ENCODE results near the gene CHST11. TPM values are rescaled to one million over a fixed set of nuclear protein-coding genes. Genes with fewer than 3 reads are reported as not detected.

CHST11 gene
- polyA plus RNA-seq, 1 donor (not counting 4 experiments of a cell fraction or from before 2014, with no cell fraction given) = 11.9 TPM

GRCh38 chr12:104486363-104486750 lies 29.6 kb downstream of the CHST11 start:
- Histone ChIP-seq H2AFZ (ENCODE audit: control insufficient read depth, low read length) (no peak overlapping the region), H3K9me3 (ENCODE audit: control insufficient read depth, low read depth, low read length) (no peaks in the 10 kb centered on the region), H3K4me2 (ENCODE audit: control insufficient read depth, extremely low read depth, insufficient read depth, low read depth, low read length) (no peak overlapping the region), H3K9me1 (ENCODE audit: control insufficient read depth, extremely low read depth, insufficient read depth, low read length) (peaks cover 4% of the 10 kb centered on the region), H3K27ac (ENCODE audit: control insufficient read depth, insufficient read depth, low read length) (no peak overlapping the region), H3K79me2 (ENCODE audit: control insufficient read depth, insufficient read depth, low read length) (peaks cover 42% of the 10 kb centered on the region), H3K27me3 (ENCODE audit: control insufficient read depth, extremely low read depth, insufficient read depth, low read length) (no peaks in the 10 kb centered on the region), H3K9ac (ENCODE audit: control insufficient read depth, extremely low read depth, insufficient read depth, low read length) (no peak overlapping the region), H4K20me1 (ENCODE audit: control insufficient read depth, extremely low read depth, insufficient read depth, low read length) (peaks cover 2% of the 10 kb centered on the region), H3K4me3 (ENCODE audit: control insufficient read depth in 2 of 3, extremely low read depth in 1 of 3, insufficient read depth in 2 of 3, low read depth in 1 of 3, low read length in 3 of 3) (no peak overlapping the region), H3K36me3 (ENCODE audit: control insufficient read depth in 2 of 2, extremely low read depth in 1 of 2, insufficient read depth in 2 of 2, low read length in 2 of 2) (peaks cover 2 to 7% of the 10 kb centered on the region in 2 experiments), H3K4me1 (ENCODE audit: control insufficient read depth, extremely low read depth, insufficient read depth, low read length) (no peaks in the 10 kb centered on the region)
- DNase-seq (ENCODE audit: low read depth, low spot score) (no peak), FAIRE-seq (no peak)
- dilution Hi-C loops (cut with MboI; ENCODE audit: extremely low pct_ligation_motif_present, low sequenced_read_pairs) = no loop called here
- TF ChIP-seq EZH2 (IDR thresholded peaks at IDR 0.05; ENCODE audit: low read length) (no peak), CTCF (optimal IDR thresholded peaks at IDR 0.05 in 1 of 3, IDR thresholded peaks at IDR 0.05 in 1 of 3, conservative IDR thresholded peaks at IDR 0.05 in 1 of 3; ENCODE audit: extremely low read depth in 1 of 3, insufficient read depth in 2 of 3, low read length in 3 of 3) (no peak)

GRCh38 chr12:104486943-104487819 lies 30.4 kb downstream of the CHST11 start:
- Histone ChIP-seq H3K4me1 (ENCODE audit: control insufficient read depth, extremely low read depth, insufficient read depth, low read length) (no peaks in the 10 kb centered on the region), H4K20me1 (ENCODE audit: control insufficient read depth, extremely low read depth, insufficient read depth, low read length) (peaks cover 2% of the 10 kb centered on the region), H3K4me3 (ENCODE audit: control insufficient read depth in 2 of 3, extremely low read depth in 1 of 3, insufficient read depth in 2 of 3, low read depth in 1 of 3, low read length in 3 of 3) (no peak overlapping the region), H3K9me1 (ENCODE audit: control insufficient read depth, extremely low read depth, insufficient read depth, low read length) (peaks cover 4% of the 10 kb centered on the region), H3K9ac (ENCODE audit: control insufficient read depth, extremely low read depth, insufficient read depth, low read length) (no peak overlapping the region), H3K27ac (ENCODE audit: control insufficient read depth, insufficient read depth, low read length) (no peak overlapping the region), H3K4me2 (ENCODE audit: control insufficient read depth, extremely low read depth, insufficient read depth, low read depth, low read length) (no peak overlapping the region), H3K9me3 (ENCODE audit: control insufficient read depth, low read depth, low read length) (no peaks in the 10 kb centered on the region), H2AFZ (ENCODE audit: control insufficient read depth, low read length) (no peak overlapping the region), H3K79me2 (ENCODE audit: control insufficient read depth, insufficient read depth, low read length) (peaks cover 42% of the 10 kb centered on the region), H3K36me3 (ENCODE audit: control insufficient read depth in 2 of 2, extremely low read depth in 1 of 2, insufficient read depth in 2 of 2, low read length in 2 of 2) (peaks cover 2 to 6% of the 10 kb centered on the region in 2 experiments), H3K27me3 (ENCODE audit: control insufficient read depth, extremely low read depth, insufficient read depth, low read length) (no peaks in the 10 kb centered on the region)
- FAIRE-seq (no peak), DNase-seq (ENCODE audit: low read depth, low spot score) (no peak)
- dilution Hi-C loops (cut with MboI; ENCODE audit: extremely low pct_ligation_motif_present, low sequenced_read_pairs) = no loop called here
- TF ChIP-seq CTCF (optimal IDR thresholded peaks at IDR 0.05 in 1 of 3, IDR thresholded peaks at IDR 0.05 in 1 of 3, conservative IDR thresholded peaks at IDR 0.05 in 1 of 3; ENCODE audit: extremely low read depth in 1 of 3, insufficient read depth in 2 of 3, low read length in 3 of 3) = no peak
- no peak for TF ChIP-seq EZH2 (IDR thresholded peaks at IDR 0.05; ENCODE audit: low read length)
